Measurements from ENCODE around the gene KCNA1.

- TF ChIP-seq TAF1 (IDR thresholded peaks at IDR 0.05; ENCODE audit: low read depth) (no peak), MAX (IDR thresholded peaks at IDR 0.05) (no peak), CEBPB (IDR thresholded peaks at IDR 0.05) (no peak), REST (IDR thresholded peaks at IDR 0.05; ENCODE audit: low read depth) (no peak), ZBTB7A (IDR thresholded peaks at IDR 0.05; ENCODE audit: low read depth) (no peak), EP300 (IDR thresholded peaks at IDR 0.05; ENCODE audit: borderline replicate concordance) (no peak), NFIC (IDR thresholded peaks at IDR 0.05) (no peak), USF1 (IDR thresholded peaks at IDR 0.05) (no peak), RAD21 (IDR thresholded peaks at IDR 0.05; ENCODE audit: low read depth) (no peak), EGR1 (IDR thresholded peaks at IDR 0.05) (no peak), TCF12 (IDR thresholded peaks at IDR 0.05; ENCODE audit: low read depth) (no peak), YY1 (IDR thresholded peaks at IDR 0.05; ENCODE audit: low read depth) (no peak), TEAD4 (IDR thresholded peaks at IDR 0.05) (no peak)
Observed at GRCh38 chr12:4959381-4959780, 49.7 kb downstream of the KCNA1 start.

Data from Ishikawa (cell line).